Mammary epithelial cell (primary cell): ENCODE measurements around the gene SPTBN1.

Source experiments
- EZH2 ChIP-seq: IDR thresholded peaks from 2 replicates; pipeline ENCODE4 v1.6.1; 2012; ENCODE audit warnings: low read length, inconsistent platforms, borderline replicate concordance
- TF ChIP-seq, protein P1 (sequence below), 2 donors: IDR thresholded peaks in 1 of 2; conservative IDR thresholded peaks in 1 of 2; 2 replicates each; pipeline ENCODE4 v1.5.1; 2011 to 2012; ENCODE audit warnings: inconsistent platforms in 2 of 2, low read length in 2 of 2, mild to moderate bottlenecking in 2 of 2, control low read depth in 1 of 2, low read depth in 1 of 2; ENCODE audit not compliant: insufficient read depth in 1 of 2; ENCODE audit errors: extremely low read depth in 1 of 2

DNA sequence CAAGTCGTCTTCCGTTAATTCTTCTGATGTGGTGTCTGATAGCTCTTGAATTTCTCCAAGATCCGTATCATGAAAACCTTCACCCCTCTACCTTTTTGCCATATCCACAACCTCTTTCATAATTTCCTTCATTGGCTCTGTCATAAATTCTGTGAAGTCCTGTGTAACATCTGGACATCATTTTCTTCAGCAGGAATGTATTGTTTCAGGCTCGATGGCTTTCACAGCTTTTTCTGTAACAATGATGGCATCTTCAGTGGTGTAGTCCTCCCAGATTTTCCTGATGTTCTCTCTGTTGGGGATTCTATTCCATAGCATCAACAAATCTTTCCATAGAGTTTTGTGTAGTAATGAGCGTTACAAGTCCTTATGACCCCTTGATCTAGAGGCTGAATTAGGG is 153.1 kb downstream of the SPTBN1 start:
- TF ChIP-seq, protein P1, sequence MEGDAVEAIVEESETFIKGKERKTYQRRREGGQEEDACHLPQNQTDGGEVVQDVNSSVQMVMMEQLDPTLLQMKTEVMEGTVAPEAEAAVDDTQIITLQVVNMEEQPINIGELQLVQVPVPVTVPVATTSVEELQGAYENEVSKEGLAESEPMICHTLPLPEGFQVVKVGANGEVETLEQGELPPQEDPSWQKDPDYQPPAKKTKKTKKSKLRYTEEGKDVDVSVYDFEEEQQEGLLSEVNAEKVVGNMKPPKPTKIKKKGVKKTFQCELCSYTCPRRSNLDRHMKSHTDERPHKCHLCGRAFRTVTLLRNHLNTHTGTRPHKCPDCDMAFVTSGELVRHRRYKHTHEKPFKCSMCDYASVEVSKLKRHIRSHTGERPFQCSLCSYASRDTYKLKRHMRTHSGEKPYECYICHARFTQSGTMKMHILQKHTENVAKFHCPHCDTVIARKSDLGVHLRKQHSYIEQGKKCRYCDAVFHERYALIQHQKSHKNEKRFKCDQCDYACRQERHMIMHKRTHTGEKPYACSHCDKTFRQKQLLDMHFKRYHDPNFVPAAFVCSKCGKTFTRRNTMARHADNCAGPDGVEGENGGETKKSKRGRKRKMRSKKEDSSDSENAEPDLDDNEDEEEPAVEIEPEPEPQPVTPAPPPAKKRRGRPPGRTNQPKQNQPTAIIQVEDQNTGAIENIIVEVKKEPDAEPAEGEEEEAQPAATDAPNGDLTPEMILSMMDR (conservative IDR thresholded peaks at IDR 0.05 in 1 of 2, IDR thresholded peaks at IDR 0.05 in 1 of 2; ENCODE audit: extremely low read depth in 1 of 2, insufficient read depth in 1 of 2, low read depth in 1 of 2, low read length in 2 of 2): no peak
- no peak for TF ChIP-seq EZH2
